ENCODE measurements around the gene ATXN1. TPM values are rescaled to one million over a fixed set of nuclear protein-coding genes. Genes with fewer than 3 reads are reported as not detected.

ATXN1 gene
- total and polyA plus RNA-seq, 2 of the 13 experiments (the other 11 are each of a cell fraction or from before 2014, with no cell fraction given), result 20.7 to 39.5 TPM

DNA sequence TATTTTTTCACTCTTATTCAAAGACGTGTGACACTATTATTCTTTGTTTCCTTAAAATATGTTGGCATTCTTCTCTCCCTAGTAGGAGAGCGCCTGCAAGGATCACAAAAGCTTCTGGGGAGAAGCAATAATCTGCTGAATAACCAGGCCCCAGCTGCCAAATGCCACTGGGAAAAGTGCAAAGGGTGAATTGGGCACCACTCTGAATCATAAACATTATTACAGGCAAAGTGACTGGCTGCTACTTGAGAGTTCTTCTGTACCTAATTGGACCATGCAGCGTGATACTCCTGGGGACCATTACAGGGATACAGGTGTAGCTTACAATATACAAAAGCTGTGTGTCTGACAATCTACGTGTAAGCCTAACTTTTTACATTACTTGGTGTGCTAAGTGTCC, 152.8 kb downstream of the ATXN1 start:
- Histone ChIP-seq H3K9me3 (ENCODE audit: low read length) (no peaks in the 10 kb centered on the region), H3K4me3 (replicated peaks in 1 of 3; ENCODE audit: insufficient read depth in 1 of 3, low read depth in 2 of 3, low read length in 3 of 3) (no peak overlapping the region), H2AFZ (ENCODE audit: low read length) (no peak overlapping the region), H3K4me1 (ENCODE audit: insufficient read depth, low read length) (no peaks in the 10 kb centered on the region), H3K4me2 (ENCODE audit: low read depth, low read length) (no peak overlapping the region), H3K9ac (ENCODE audit: insufficient read depth, low read depth, low read length) (no peak overlapping the region), H3K27me3 (ENCODE audit: control insufficient read depth in 1 of 2, insufficient read depth in 2 of 2, low read length in 2 of 2) (no peaks in the 10 kb centered on the region), H3K36me3 (replicated peaks in 1 of 2; ENCODE audit: control insufficient read depth in 1 of 2, insufficient read depth in 2 of 2, low read length in 2 of 2) (peaks cover 5 to 6% of the 10 kb centered on the region in 2 experiments), H3K27ac (ENCODE audit: extremely low read length, insufficient read depth, low read length) (no peak overlapping the region), H4K20me1 (ENCODE audit: insufficient read depth, low read length) (no peaks in the 10 kb centered on the region), H3K79me2 (ENCODE audit: insufficient read depth, low read length) (no peaks in the 10 kb centered on the region)
- ATAC-seq, result no peak
- no peak for DNase-seq (ENCODE audit: low spot score)
- no peak for TF ChIP-seq ZBTB1 (CRISPR knock-in tag; IDR thresholded peaks at IDR 0.05; ENCODE audit: borderline replicate concordance)
- no peak for TF ChIP-seq IRX3 (CRISPR knock-in tag; IDR thresholded peaks at IDR 0.05; ENCODE audit: borderline replicate concordance, low read depth)
- TF ChIP-seq ZNF850 (CRISPR knock-in tag; conservative IDR thresholded peaks at IDR 0.05), result no peak
- TF ChIP-seq, protein P1, sequence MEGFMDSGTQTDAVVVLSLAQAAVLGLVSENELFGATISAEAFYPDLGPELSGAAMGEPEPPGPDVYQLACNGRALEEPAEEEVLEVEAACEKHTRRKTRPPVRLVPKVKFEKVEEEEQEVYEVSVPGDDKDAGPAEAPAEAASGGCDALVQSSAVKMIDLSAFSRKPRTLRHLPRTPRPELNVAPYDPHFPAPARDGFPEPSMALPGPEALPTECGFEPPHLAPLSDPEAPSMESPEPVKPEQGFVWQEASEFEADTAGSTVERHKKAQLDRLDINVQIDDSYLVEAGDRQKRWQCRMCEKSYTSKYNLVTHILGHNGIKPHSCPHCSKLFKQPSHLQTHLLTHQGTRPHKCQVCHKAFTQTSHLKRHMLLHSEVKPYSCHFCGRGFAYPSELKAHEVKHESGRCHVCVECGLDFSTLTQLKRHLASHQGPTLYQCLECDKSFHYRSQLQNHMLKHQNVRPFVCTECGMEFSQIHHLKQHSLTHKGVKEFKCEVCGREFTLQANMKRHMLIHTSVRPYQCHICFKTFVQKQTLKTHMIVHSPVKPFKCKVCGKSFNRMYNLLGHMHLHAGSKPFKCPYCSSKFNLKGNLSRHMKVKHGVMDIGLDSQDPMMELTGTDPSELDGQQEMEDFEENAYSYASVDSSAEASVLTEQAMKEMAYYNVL (CRISPR knock-in tag; IDR thresholded peaks at IDR 0.05; ENCODE audit: borderline replicate concordance), result no peak
- no peak for TF ChIP-seq TOPORS (CRISPR knock-in tag; IDR thresholded peaks at IDR 0.05)
- no peak for TF ChIP-seq ZNF660 (CRISPR knock-in tag; IDR thresholded peaks at IDR 0.05; ENCODE audit: borderline replicate concordance, low read depth)
- no peak for TF ChIP-seq ZNF766 (CRISPR knock-in tag; IDR thresholded peaks at IDR 0.05; ENCODE audit: borderline replicate concordance)
- no peak for TF ChIP-seq GLI4 (CRISPR knock-in tag; IDR thresholded peaks at IDR 0.05; ENCODE audit: borderline replicate concordance)
- TF ChIP-seq HIVEP1 (CRISPR knock-in tag; IDR thresholded peaks at IDR 0.05), result no peak
- no peak for TF ChIP-seq ARNTL (CRISPR knock-in tag; IDR thresholded peaks at IDR 0.05)
- TF ChIP-seq SIX4 (CRISPR knock-in tag; IDR thresholded peaks at IDR 0.05), result no peak
- no peak for TF ChIP-seq ZNF713 (CRISPR knock-in tag; IDR thresholded peaks at IDR 0.05)
- TF ChIP-seq ZIK1 (CRISPR knock-in tag; IDR thresholded peaks at IDR 0.05; ENCODE audit: borderline replicate concordance, low read depth), result no peak
- TF ChIP-seq ZNF235 (CRISPR knock-in tag; IDR thresholded peaks at IDR 0.05; ENCODE audit: borderline replicate concordance), result no peak
- TF ChIP-seq GPN1 (CRISPR knock-in tag; IDR thresholded peaks at IDR 0.05; ENCODE audit: borderline replicate concordance), result no peak
- no peak for TF ChIP-seq KAT7 (CRISPR knock-in tag; IDR thresholded peaks at IDR 0.05; ENCODE audit: borderline replicate concordance)
- TF ChIP-seq, protein P2, sequence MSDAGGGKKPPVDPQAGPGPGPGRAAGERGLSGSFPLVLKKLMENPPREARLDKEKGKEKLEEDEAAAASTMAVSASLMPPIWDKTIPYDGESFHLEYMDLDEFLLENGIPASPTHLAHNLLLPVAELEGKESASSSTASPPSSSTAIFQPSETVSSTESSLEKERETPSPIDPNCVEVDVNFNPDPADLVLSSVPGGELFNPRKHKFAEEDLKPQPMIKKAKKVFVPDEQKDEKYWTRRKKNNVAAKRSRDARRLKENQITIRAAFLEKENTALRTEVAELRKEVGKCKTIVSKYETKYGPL (CRISPR knock-in tag; IDR thresholded peaks at IDR 0.05), result no peak
- 97% methylated on average over 4 of the region's 4 CpGs for WGBS (ENCODE audit: low lambda C conversion rate)
- no TSS peak for BruUV-seq (replicated peaks)
- POLR2A ChIA-PET, result no interaction called here
- CTCF ChIA-PET (ENCODE audit: low intra/inter-chr PET ratio, low total read pairs), result no interaction called here
- in situ Hi-C loops (cut with HindIII; ENCODE audit: extremely low pct_ligation_motif_present, low pct_unique_long_range_greater_than_20kb), result no loop called here
- intact Hi-C loops (cut with micrococcal nuclease; ENCODE audit: unreplicated experiment), result no loop called here
- FAIRE-seq, result no peak
